NCI-H446 (cell line): ENCODE measurements around the gene PEX10.
A peak's percentile ranks its signal among the peaks of the same experiment; 100 is the strongest.
"Not testable (repeated sequence)": the region's sequence is repeated elsewhere in the genome, so short reads cannot be mapped to it uniquely, and the experiment has no call there.

Source experiments
- DNase-seq, 2 experiments: peaks; one replicate each; lab custom pipeline; 2025; lab: John Stamatoyannopoulos, UW

Gene PEX10

GRCh38 chr1:2412395-2412772 lies at the start of gene PEX10:
PEX10 (minus strand) TSS chr1:2412564; CDS start chr1:2412502, 62 bp downstream.
- peak; percentile 98 to 99 for DNase-seq

GRCh38 chr1:2460996-2461751 lies 48.8 kb upstream of the PEX10 start:
- no peak for DNase-seq

GRCh38 chr1:2460203-2460602 lies 47.8 kb upstream of the PEX10 start:
- no peak for DNase-seq

GRCh38 chr1:2459757-2460156 lies 47.4 kb upstream of the PEX10 start:
- DNase-seq = no peak

- DNase-seq = not testable (repeated sequence)
Measured at GRCh38 chr1:2459102-2459753, 46.9 kb upstream of the PEX10 start.

- no peak for DNase-seq
Measured at GRCh38 chr1:2458687-2459086, 46.3 kb upstream of the PEX10 start.

- DNase-seq = no peak
Measured at GRCh38 chr1:2457444-2457843, 45.1 kb upstream of the PEX10 start.

- no peak for DNase-seq
Measured at GRCh38 chr1:2455757-2456156, 43.4 kb upstream of the PEX10 start.

- DNase-seq = no peak
Measured at GRCh38 chr1:2454227-2454626, 41.9 kb upstream of the PEX10 start.

- DNase-seq = no peak
Measured at GRCh38 chr1:2452932-2453315, 40.6 kb upstream of the PEX10 start.

- DNase-seq = no peak
Measured at GRCh38 chr1:2452201-2452931, 40.0 kb upstream of the PEX10 start.

GRCh38 chr1:2451741-2452140 lies 39.4 kb upstream of the PEX10 start:
- DNase-seq = no peak

GRCh38 chr1:2449636-2450454 lies 37.5 kb upstream of the PEX10 start:
- DNase-seq = no peak

GRCh38 chr1:2448098-2448445 lies 35.7 kb upstream of the PEX10 start:
- no peak for DNase-seq

- no peak for DNase-seq
Measured at GRCh38 chr1:2447276-2448097, 35.1 kb upstream of the PEX10 start.

- DNase-seq = no peak
Measured at GRCh38 chr1:2446861-2447260, 34.5 kb upstream of the PEX10 start.

GRCh38 chr1:2446394-2446793 lies 34.0 kb upstream of the PEX10 start:
- DNase-seq = no peak

GRCh38 chr1:2445823-2446215 lies 33.5 kb upstream of the PEX10 start:
- no peak for DNase-seq

GRCh38 chr1:2445162-2445822 lies 32.9 kb upstream of the PEX10 start:
- no peak for DNase-seq

- DNase-seq = no peak
Measured at GRCh38 chr1:2444138-2444591, 31.8 kb upstream of the PEX10 start.
